Measurements from ENCODE around the gene IFT25. TPM values are rescaled to one million over a fixed set of nuclear protein-coding genes. Genes with fewer than 3 reads are reported as not detected.

The IFT25 gene
- total RNA-seq, 1 donor from 2014 or later: 9.7 TPM

GRCh38 chr1:53982763-53983104 lies 37.2 kb upstream of the IFT25 start:
- Histone ChIP-seq H3K36me3 (ENCODE audit: control insufficient read depth, insufficient read depth, low read length) (no peaks in the 10 kb centered on the region), H3K27me3 (ENCODE audit: control insufficient read depth, insufficient read depth, low read length) (no peaks in the 10 kb centered on the region), H3K4me3 (ENCODE audit: low read depth, low read length) (no peak overlapping the region)
- FAIRE-seq (no peak), DNase-seq (ENCODE audit: low read depth) (no peak)
- no peak for TF ChIP-seq CTCF (IDR thresholded peaks at IDR 0.05; ENCODE audit: insufficient read depth, low read length, severe bottlenecking)

- H3K27me3 ChIP-seq (ENCODE audit: control insufficient read depth, insufficient read depth, low read length): no peaks in the 10 kb centered on the region
- H3K4me3 ChIP-seq (ENCODE audit: low read depth, low read length): peak overlapping the region; percentile 16
- DNase-seq (ENCODE audit: low read depth) (no peak), FAIRE-seq (no peak)
- no peak for TF ChIP-seq CTCF (IDR thresholded peaks at IDR 0.05; ENCODE audit: insufficient read depth, low read length, severe bottlenecking)
- no peaks in the 10 kb centered on the region for H3K36me3 ChIP-seq (ENCODE audit: control insufficient read depth, insufficient read depth, low read length)
Measured at GRCh38 chr1:53982034-53982762, 36.7 kb upstream of the IFT25 start.

- H3K4me3 ChIP-seq (ENCODE audit: low read depth, low read length): no peak overlapping the region
- H3K27me3 ChIP-seq (ENCODE audit: control insufficient read depth, insufficient read depth, low read length): no peaks in the 10 kb centered on the region
- H3K36me3 ChIP-seq (ENCODE audit: control insufficient read depth, insufficient read depth, low read length): peaks cover 1% of the 10 kb centered on the region
- no peak for TF ChIP-seq CTCF (IDR thresholded peaks at IDR 0.05; ENCODE audit: insufficient read depth, low read length, severe bottlenecking)
- DNase-seq (ENCODE audit: low read depth) (no peak), FAIRE-seq (no peak)
Measured at GRCh38 chr1:53981220-53981619, 35.7 kb upstream of the IFT25 start.

- no peak for TF ChIP-seq CTCF (IDR thresholded peaks at IDR 0.05; ENCODE audit: insufficient read depth, low read length, severe bottlenecking)
- DNase-seq (ENCODE audit: low read depth): no peak
- peaks cover 1% of the 10 kb centered on the region for H3K36me3 ChIP-seq (ENCODE audit: control insufficient read depth, insufficient read depth, low read length)
- no peaks in the 10 kb centered on the region for H3K27me3 ChIP-seq (ENCODE audit: control insufficient read depth, insufficient read depth, low read length)
- H3K4me3 ChIP-seq (ENCODE audit: low read depth, low read length): no peak overlapping the region
- FAIRE-seq: no peak
Measured at GRCh38 chr1:53979712-53980450, 34.4 kb upstream of the IFT25 start.

- Histone ChIP-seq H3K36me3 (ENCODE audit: control insufficient read depth, insufficient read depth, low read length) (peaks cover 1% of the 10 kb centered on the region), H3K27me3 (ENCODE audit: control insufficient read depth, insufficient read depth, low read length) (no peaks in the 10 kb centered on the region), H3K4me3 (ENCODE audit: low read depth, low read length) (no peak overlapping the region)
- TF ChIP-seq CTCF (IDR thresholded peaks at IDR 0.05; ENCODE audit: insufficient read depth, low read length, severe bottlenecking): no peak
- DNase-seq (ENCODE audit: low read depth) (no peak), FAIRE-seq (no peak)
Measured at GRCh38 chr1:53975861-53976260, 30.4 kb upstream of the IFT25 start.

Measured in bronchial epithelial cell (primary cell).